Mucosa of descending colon (tissue), 3 donors: ENCODE measurements around the gene SRSF6. TPM values are rescaled to one million over a fixed set of nuclear protein-coding genes. Genes with fewer than 3 reads are reported as not detected.

Experiments
- ATAC-seq: fragments of 200-7000 bp; cut with Tn5 transposase; one replicate; pipeline ENCODE4 v1.9.1; 2020; ENCODE audit warnings: mild to moderate bottlenecking, moderate library complexity
- DNase-seq, 3 donors: peaks; one replicate each; pipeline ENCODE4 v3.0.0-alpha.2; 2020
- H3K36me3 ChIP-seq: fragments of 200-600 bp; one replicate; pipeline ENCODE4 v1.8.0; 2021; ENCODE audit warnings: low read depth, mild to moderate bottlenecking
- H3K4me1 ChIP-seq: fragments of 200-600 bp; one replicate; pipeline ENCODE4 v1.8.0; 2021; ENCODE audit warnings: low read depth, mild to moderate bottlenecking
- H3K4me3 ChIP-seq: fragments of 200-600 bp; one replicate; pipeline ENCODE4 v1.8.0; 2021; ENCODE audit warnings: mild to moderate bottlenecking
- H3K9me3 ChIP-seq: fragments of 200-600 bp; one replicate; pipeline ENCODE4 v1.8.0; 2021; ENCODE audit warnings: mild to moderate bottlenecking
- CTCF ChIP-seq: fragments of 200-600 bp; IDR thresholded peaks from one replicate; pipeline ENCODE4 v1.8.0; 2022; ENCODE audit warnings: antibody characterized with exemption, mild to moderate bottlenecking
- intact Hi-C, 2 donors: fragments of 100-400 bp; cut with DNase I in 1 of 2; cut with micrococcal nuclease in 1 of 2; formaldehyde crosslinking; loops; one replicate each; pipeline versions ENCODE4 v1.11.0 to v1.11.1; 2022; cut with DNase I, micrococcal nuclease
- long read RNA-seq, 2 donors: library from polyadenylated mRNA; unstranded; transcript quantifications; one replicate each; pipeline ENCODE4 v2.0.0, GENCODE V29; 2019 to 2021
- total RNA-seq, 3 donors: library from RNA; stranded (reverse); fragmentation: NEBNext Ultra II Directional in 2 of 3; extraction: Animal tissue kit (Norgen Biotek cat#: 25700) in 2 of 3; gene quantifications; one replicate each; pipeline versions ENCODE4 v1.2.1 to v1.2.4, GENCODE V29; 2021 to 2023
- donor health status: DM: no; HTN: no; CAD: no; lungs with moderate emphysema.
- donor health status: DM: no; HTN: no; CAD: no.
- donor health status: DM: no; HTN: yes; CAD: no.

The SRSF6 gene
- total RNA-seq = 100 to 1,000 TPM; 106 to 145 (median 108) TPM
- long read RNA-seq, donor 1, full-length matches to known transcripts = 1 of 2 reads
- long read RNA-seq, donor 1, partial matches to known transcripts = 0 of 2 reads
- long read RNA-seq, donor 1, other reads (novel, unspliced or antisense) = 1 of 2 reads
- long read RNA-seq, donor 2, full-length matches to known transcripts = 29 of 72 reads
- long read RNA-seq, donor 2, partial matches to known transcripts = 1 of 72 reads
- long read RNA-seq, donor 2, other reads (novel, unspliced or antisense) = 42 of 72 reads

GRCh38 chr20:43457640-43458421, at the start of gene SRSF6:
Gene SRSF6, plus strand, starts transcription at chr20:43457896. Its CDS starts 138 bp downstream, at chr20:43458034.
- ATAC-seq = peak; percentile 97
- Histone ChIP-seq H3K4me3 (peak within 1 kb of the TSS; percentile 94), H3K36me3 (peaks cover 17% of the 10 kb centered on the region), H3K9me3 (no peaks in the 10 kb centered on the region), H3K4me1 (peaks cover 13% of the 10 kb centered on the region)
- intact Hi-C loops = no loop called here
- DNase-seq = peak; percentile 97 to 98 (median 97)
- TF ChIP-seq CTCF = no peak

GRCh38 chr20:43408848-43409576, 48.7 kb upstream of the SRSF6 start:
- no peaks in the 10 kb centered on the region for H3K9me3 ChIP-seq
- ATAC-seq = no peak
- DNase-seq = peak in 1 of 3 donors; percentile 16
- H3K36me3 ChIP-seq = no peaks in the 10 kb centered on the region
- no peak overlapping the region for H3K4me3 ChIP-seq
- H3K4me1 ChIP-seq = no peaks in the 10 kb centered on the region
- intact Hi-C loops = no loop called here
- TF ChIP-seq CTCF = peak; percentile 34

GRCh38 chr20:43409577-43409913, 48.2 kb upstream of the SRSF6 start:
- H3K9me3 ChIP-seq = no peaks in the 10 kb centered on the region
- no peak overlapping the region for H3K4me3 ChIP-seq
- no peak for TF ChIP-seq CTCF
- intact Hi-C loops = no loop called here
- no peaks in the 10 kb centered on the region for H3K4me1 ChIP-seq
- no peak for DNase-seq
- no peak for ATAC-seq
- no peaks in the 10 kb centered on the region for H3K36me3 ChIP-seq

GRCh38 chr20:43415661-43416430, 41.9 kb upstream of the SRSF6 start:
- Histone ChIP-seq H3K4me3 (no peak overlapping the region), H3K36me3 (no peaks in the 10 kb centered on the region), H3K4me1 (no peaks in the 10 kb centered on the region), H3K9me3 (peaks cover 16% of the 10 kb centered on the region)
- ATAC-seq (no peak), DNase-seq (no peak)
- intact Hi-C loops = no loop called here
- no peak for TF ChIP-seq CTCF

- no peak for ATAC-seq
- Histone ChIP-seq H3K9me3 (peaks cover 20% of the 10 kb centered on the region), H3K36me3 (no peaks in the 10 kb centered on the region), H3K4me3 (no peak overlapping the region), H3K4me1 (no peaks in the 10 kb centered on the region)
- DNase-seq = no peak
- no peak for TF ChIP-seq CTCF
- intact Hi-C loops = no loop called here
Observed at GRCh38 chr20:43416591-43417228, 41.0 kb upstream of the SRSF6 start.
